Hematopoietic multipotent progenitor cell treated with erythropoietin and hydrocortisone succinate and interleukin-3 and kit ligand, for 4 days (in vitro differentiated cells): ENCODE measurements around the gene ACACA.
"Not testable (repeated sequence)": the region's sequence is repeated elsewhere in the genome, so short reads cannot be mapped to it uniquely, and the experiment has no call there.

ENCODE experiments used
- DNase-seq: peaks from one replicate; pipeline ENCODE4 v3.0.0-alpha.2; 2015

ACACA gene

DNA sequence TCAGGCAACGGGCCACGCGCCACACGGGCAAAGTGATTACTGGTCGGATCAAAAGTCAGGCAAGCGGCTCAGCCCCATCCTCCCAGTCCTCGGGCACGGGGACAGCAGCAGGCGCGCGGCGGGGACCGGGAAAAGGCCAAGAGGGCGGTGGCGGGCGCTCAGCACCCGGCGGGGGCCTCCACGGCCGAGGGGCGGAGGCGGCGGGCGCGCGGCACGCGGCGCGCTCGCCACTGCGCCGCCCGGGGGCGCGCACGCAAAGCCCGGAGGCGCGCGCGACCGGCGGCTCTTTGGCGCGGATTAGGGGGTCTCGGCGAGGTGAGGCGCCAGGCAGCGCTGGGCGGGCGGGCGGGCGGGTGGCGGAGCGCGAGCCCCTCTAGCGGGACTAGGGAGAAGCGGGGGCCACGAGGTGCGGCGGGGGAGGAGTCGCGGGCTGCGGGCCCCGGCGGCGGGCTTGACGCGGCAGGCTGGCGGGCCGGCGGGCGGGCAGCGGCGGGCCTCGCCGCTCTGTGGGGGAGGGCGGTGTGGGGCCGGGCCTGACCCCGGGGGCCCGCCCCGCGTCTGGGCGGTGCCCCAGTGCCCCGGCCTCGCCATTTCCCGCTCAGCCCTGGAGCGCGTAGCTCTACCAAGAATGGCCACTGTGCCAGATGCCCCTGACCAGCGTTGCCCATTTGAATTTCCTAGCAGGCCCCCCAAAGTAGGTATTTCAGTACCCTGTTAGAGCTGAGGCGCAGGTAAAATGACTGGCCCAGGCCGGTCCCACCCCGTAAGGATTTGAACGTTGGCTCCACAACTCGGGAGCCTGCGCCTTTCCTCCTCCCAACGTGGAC lies at the start of gene ACACA, which contains the start of gene TADA2A:
TSS of gene ACACA (minus strand) at position 202 of the 827 bp plus-strand sequence. CDS start 537 bp downstream, outside the sequence.
TSS of gene TADA2A (plus strand) at position 252 of the 827 bp plus-strand sequence. CDS start 4,480 bp downstream, outside the sequence.
- peak; percentile 95 for DNase-seq

GRCh38 chr17:37450112-37450511 lies 43.5 kb upstream of the ACACA start:
- DNase-seq: no peak

DNA sequence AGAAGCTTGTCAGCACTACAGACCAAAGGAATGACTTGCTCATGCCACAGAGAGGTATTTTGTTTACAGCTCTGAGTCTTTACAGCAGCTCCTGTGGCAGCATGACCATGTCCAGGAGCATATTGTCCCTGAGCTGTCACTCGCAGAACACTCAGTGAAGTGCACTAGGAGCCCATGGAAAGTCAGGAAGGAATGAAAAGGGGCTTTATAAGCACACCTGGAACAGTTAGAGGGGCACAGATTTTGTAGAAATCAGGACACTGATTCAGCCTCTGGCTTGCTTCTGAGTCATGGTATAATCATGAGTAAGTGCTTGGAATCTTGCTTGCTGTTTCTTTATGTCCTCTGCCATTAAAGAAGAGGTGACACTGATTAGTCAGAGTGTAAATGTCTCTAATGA lies 41.0 kb upstream of the ACACA start:
- DNase-seq: no peak

DNA sequence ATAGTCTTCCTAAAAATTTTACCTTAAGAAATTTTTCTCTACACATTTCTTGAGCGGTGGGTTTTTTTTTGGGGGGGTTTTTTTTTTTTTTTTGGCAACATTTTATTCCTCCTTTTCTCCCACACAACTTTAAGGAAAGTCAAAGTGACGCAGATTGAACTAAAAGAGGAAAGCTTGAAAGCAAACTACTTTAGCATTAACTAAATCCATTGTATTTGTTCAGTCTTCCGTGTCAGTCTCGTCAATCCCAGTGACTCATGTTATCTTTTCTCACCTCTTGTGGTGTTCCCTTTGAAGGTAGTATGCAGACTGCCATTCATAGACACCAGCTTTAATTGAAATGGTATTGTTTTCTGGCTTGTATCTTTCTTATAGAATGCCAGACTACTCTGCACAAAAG lies 39.4 kb upstream of the ACACA start:
- no peak for DNase-seq

DNA sequence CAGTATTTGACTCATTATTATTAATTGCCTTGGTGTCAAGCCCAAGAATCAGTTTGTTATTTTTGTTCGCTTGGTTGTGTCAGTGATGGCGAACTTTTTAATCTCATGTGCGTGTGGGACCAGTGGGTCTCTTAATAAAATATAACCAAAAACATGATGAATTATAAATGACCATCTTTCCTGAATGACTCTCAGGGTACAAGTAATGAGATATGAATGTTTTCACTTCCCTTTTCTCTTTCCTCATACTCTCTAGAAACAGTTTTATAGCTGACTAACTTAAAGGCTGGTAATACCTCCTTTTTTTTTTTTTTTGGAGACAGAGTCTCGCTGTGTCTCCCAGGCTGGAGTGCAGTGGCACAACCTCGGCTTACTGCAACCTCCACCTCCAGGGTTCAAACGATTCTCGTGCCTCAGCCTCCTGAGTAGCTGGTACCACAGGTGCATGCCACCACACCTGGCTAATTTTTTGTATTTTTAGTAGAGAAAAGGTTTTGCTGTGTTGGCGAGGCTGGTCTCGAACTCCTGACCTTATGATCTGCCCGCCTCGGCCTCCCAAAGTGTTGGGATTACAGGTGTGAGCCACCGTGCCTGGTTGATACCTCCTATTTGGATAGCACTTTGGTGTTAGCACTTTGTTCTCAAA lies 34.9 kb upstream of the ACACA start:
- DNase-seq: not testable (repeated sequence)

DNA sequence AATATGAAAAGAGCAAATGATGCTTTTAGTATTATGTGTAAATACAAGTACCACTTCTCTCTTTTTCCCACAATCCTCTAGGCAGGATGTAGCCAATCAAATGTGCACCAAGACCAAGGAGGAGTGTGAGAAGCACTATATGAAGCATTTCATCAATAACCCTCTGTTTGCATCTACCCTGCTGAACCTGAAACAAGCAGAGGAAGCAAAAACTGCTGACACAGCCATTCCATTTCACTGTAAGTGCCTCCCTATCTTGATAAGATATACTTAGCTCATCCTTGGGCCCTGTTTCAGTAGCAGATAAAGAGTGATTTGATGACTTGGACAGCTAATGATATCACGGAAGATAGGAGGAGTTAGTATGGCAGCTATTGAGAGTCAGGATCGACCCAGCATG lies 33.8 kb upstream of the ACACA start:
- DNase-seq: peak; percentile 5

- peak; percentile 34 for DNase-seq
Measured at GRCh38 chr17:37438141-37438540, 31.5 kb upstream of the ACACA start.

GRCh38 chr17:37432671-37433070 lies 26.0 kb upstream of the ACACA start:
- DNase-seq: no peak

GRCh38 chr17:37430051-37430627 lies 23.5 kb upstream of the ACACA start:
- DNase-seq: no peak

DNA sequence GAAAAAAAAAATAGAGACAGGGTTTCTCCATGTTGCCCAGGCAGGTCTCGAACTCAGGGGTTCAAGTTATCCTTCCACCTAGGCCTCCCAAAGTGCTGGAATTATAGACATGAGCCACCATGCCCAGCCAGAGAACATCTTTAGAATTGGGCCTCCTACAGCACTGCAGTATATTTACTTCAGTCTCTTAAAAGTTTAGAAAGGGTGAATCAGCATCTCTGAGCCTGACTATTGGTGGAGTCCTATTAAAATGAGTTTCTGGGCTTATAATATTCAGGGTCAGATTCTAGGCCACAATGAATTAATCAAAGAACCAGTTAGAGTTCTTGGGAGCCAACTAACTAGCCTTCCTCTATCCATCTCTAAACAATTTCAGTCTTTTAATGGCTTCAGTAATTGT lies 22.8 kb upstream of the ACACA start:
- DNase-seq: no peak

DNA sequence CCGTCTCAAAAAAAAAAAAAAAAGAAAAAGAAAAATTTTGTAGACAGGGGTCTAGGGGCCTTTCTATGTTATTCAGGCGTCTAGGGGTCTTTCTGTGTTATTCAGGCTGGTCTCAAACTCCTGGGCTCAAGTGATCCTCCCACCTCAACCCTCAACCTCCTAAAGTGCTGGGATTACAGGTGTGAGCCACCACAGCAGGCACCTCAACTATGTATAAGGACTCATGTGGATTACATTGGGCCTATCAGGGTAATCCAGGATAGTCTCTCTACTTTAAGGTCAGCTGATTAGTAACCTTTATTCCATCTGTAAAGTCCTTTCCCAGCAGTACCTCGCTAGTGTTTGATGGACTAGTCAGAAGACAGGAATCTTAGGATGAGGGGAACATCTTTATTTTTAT lies 22.4 kb upstream of the ACACA start:
- DNase-seq: no peak

GRCh38 chr17:37425268-37425667 lies 18.6 kb upstream of the ACACA start:
- DNase-seq: no peak

DNA sequence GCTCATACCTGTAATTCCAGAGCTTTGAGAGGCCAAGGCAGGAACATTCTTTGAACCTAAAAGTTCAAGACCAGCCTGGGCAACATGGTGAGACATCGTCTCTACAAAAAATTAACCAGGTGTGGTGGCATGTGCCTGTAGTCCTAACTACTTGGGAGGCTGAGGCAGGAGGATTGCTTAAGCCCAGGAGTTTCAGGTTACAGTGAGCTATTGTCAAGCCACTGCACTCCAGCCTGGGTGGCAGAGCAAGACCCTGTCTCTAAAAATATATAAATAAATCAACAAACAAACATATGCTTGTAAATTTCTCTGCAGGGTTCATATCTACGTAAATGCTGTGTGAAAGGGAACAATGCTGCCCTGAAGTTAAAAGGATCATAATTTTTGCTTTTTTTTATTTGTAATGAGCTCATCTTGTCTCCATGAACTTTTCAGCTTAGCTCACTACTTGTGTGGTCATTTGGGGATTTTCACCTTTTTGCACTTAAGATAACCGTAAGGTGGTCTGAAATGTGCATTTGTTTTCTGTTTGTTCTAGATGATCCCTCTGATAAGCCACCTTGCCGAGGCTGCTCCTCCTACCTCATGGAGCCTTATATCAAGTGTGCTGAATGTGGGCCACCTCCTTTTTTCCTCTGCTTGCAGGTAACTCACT lies 16.5 kb upstream of the ACACA start:
- DNase-seq: no peak

GRCh38 chr17:37417852-37418251 lies 11.2 kb upstream of the ACACA start:
- no peak for DNase-seq

GRCh38 chr17:37413875-37414519 lies 7.4 kb upstream of the ACACA start:
- DNase-seq: peak; percentile 33

DNA sequence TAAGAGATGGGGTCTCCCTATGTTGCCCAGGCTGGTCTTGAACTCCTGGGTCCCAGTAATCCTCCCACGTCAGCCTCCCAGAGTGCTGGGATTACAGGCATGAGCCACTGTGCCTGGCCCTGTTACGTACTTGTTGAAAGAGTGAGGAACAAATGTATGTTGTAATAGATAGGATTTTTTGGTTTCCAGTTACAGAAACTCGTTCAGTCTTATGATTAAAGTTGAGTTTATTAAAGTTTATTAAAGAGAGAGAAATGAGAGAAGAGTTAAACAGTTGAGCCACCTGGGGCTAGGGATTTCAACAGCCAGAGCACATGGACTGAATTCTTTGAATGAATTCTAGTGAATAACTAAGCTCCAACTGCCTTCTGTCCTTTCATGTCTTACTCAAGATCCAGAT lies 3.7 kb upstream of the ACACA start:
- no peak for DNase-seq

- not testable (repeated sequence) for DNase-seq
Measured at GRCh38 chr17:37408145-37408479, 1.5 kb upstream of the ACACA start.

DNA sequence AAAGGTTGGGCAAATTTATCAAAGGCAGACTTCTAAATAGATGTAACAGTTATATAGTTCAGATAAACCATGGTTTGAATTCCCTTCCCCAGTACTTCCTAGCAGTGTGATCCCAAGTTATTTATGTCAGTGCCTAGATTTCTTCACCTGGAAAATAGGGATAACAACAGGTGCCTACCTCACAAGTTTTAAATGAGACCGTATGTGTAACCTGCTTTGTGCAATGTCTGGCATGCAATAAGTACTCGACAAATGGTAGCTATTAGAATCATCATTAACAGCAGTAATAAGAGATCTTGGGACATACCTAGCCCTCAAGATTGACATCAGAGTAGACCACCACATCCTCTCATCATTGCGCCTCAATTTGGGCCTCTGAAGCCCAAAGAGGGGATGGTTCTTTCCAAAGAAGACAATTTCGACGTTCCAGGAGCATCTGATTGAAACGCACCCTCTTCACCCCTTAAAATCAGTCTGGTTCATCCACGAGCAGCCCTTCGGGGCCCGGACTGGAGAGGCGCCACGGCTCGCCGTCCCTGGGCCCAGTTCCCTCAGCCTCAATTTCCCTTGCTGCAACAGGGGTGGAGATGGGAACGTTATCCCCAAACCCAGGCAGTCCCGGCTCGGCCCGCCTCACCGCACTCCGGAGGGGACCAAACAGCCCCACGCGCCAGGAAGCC lies 541 bp downstream of the ACACA start:
- no peak for DNase-seq

- DNase-seq: not testable (repeated sequence)
Measured at GRCh38 chr17:37405522-37405921, 1.1 kb downstream of the ACACA start.

DNA sequence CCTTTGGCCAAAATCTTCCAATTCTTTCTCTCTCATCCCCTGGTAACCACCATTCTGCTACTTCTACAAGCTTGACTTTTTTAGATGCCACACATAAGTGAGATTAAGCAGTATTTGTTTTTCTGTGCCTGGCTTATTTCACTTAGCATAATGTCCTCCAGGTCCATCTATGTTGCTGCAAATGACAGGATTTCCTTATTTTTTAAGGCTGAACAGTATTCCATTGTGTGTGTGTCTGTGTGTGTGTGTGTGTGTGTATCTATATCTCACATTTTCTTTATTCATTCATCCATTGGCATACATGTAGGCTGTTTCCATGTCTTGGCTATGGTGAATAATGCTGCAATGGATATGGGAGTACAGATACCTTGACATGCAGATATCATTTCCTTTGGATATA lies 6.1 kb downstream of the ACACA start:
- DNase-seq: no peak

DNA sequence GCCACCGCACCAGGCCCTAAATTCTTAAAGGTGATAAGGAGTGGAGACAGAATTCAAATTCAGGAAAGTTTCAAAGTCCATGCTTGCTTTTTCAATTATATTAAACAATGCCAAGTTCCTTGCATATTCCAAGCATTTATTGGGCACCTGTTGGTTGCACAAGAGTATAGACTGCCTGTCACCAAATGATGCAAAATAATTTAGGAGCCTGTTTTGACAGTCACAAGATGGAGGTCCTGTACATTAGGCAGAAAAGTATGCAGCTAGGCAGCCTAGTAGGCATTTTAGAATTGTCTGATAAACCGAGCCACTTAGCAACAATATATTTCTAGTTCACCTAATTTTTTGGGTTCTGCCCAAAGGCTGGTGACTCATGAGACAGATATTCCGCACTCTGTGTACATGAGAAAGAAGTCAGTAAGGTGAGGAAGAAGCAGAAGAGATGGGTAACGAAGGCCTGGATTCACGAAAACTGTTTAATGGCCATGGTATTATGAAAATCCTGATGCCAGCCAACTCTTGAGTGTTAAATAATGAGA lies 7.3 kb downstream of the ACACA start:
- DNase-seq: no peak

- no peak for DNase-seq
Measured at GRCh38 chr17:37393352-37393751, 13.3 kb downstream of the ACACA start.
